ENCODE results near the gene SWI5. TPM values are rescaled to one million over a fixed set of nuclear protein-coding genes. Genes with fewer than 3 reads are reported as not detected.
A peak's percentile ranks its signal among the peaks of the same experiment; 100 is the strongest.

Gene SWI5
- total and polyA plus RNA-seq, 5 experiments from 2014 or later, result 11.7 to 46.8 (median 33.5) TPM

- no peak for DNase-seq
- POLR2A ChIA-PET, result no interaction called here
- peaks cover 0 to 64% (median 7%) of the 10 kb centered on the region in 3 donors for H3K36me3 Mint-ChIP-seq
- no peaks in the 10 kb centered on the region for H3K4me1 Mint-ChIP-seq
- H3K4me3 Mint-ChIP-seq, result no peak overlapping the region
- ATAC-seq, result no peak
- no peaks in the 10 kb centered on the region for H3K9me3 Mint-ChIP-seq
- no peak overlapping the region for H3K27ac Mint-ChIP-seq
- no peaks in the 10 kb centered on the region for H3K27me3 Mint-ChIP-seq
Observed at GRCh38 chr9:128310461-128310860, 34.4 kb downstream of the SWI5 start.

GRCh38 chr9:128314697-128315096 is 38.6 kb downstream of the SWI5 start:
- peaks cover 0 to 2% (median 0%) of the 10 kb centered on the region in 4 donors for H3K4me1 Mint-ChIP-seq
- H3K9me3 Mint-ChIP-seq, result no peaks in the 10 kb centered on the region
- peaks cover 0 to 70% (median 5%) of the 10 kb centered on the region in 3 donors for H3K36me3 Mint-ChIP-seq
- no peaks in the 10 kb centered on the region for H3K27me3 Mint-ChIP-seq
- H3K27ac Mint-ChIP-seq, result peak overlapping the region in 1 of 10 donors; percentile 83
- ATAC-seq (no peak), DNase-seq (no peak)
- POLR2A ChIA-PET, result no interaction called here
- H3K4me3 Mint-ChIP-seq, result no peak overlapping the region

- ATAC-seq, result no peak
- POLR2A ChIA-PET, result no interaction called here
- H3K4me1 Mint-ChIP-seq, result peaks cover 0 to 5% (median under 1%) of the 10 kb centered on the region in 4 donors
Observed at GRCh38 chr9:128316421-128316820, 40.3 kb downstream of the SWI5 start.

GRCh38 chr9:128317629-128318028 is 41.6 kb downstream of the SWI5 start:
- POLR2A ChIA-PET, result no interaction called here
- H3K27ac Mint-ChIP-seq, result peak overlapping the region in 1 of 10 donors; percentile 78
- ATAC-seq, result no peak
- H3K9me3 Mint-ChIP-seq, result no peaks in the 10 kb centered on the region
- H3K4me3 Mint-ChIP-seq, result no peak overlapping the region
- peaks cover 0 to 51% (median 0%) of the 10 kb centered on the region in 3 donors for H3K36me3 Mint-ChIP-seq
- H3K4me1 Mint-ChIP-seq, result peaks cover 4 to 15% (median 11%) of the 10 kb centered on the region in 4 donors
- DNase-seq, result no peak
- H3K27me3 Mint-ChIP-seq, result peaks cover 0 to 3% (median 0%) of the 10 kb centered on the region in 5 donors

More at GRCh38 chr9:128316421-128316820, 40.3 kb downstream of the SWI5 start:
- no peak for DNase-seq
- H3K4me3 Mint-ChIP-seq, result no peak overlapping the region
- H3K36me3 Mint-ChIP-seq, result peaks cover 0 to 59% (median 0%) of the 10 kb centered on the region in 3 donors
- H3K27ac Mint-ChIP-seq, result peak overlapping the region in 1 of 10 donors; percentile 43
- H3K27me3 Mint-ChIP-seq, result no peaks in the 10 kb centered on the region
- H3K9me3 Mint-ChIP-seq, result no peaks in the 10 kb centered on the region

GRCh38 chr9:128321343-128321742 is 45.3 kb downstream of the SWI5 start:
- Mint-ChIP-seq H3K4me1 (peaks cover 6 to 41% (median 33%) of the 10 kb centered on the region in 4 donors), H3K36me3 (peaks cover 0 to 32% (median 0%) of the 10 kb centered on the region in 3 donors), H3K27me3 (peaks cover 0 to 4% (median 0%) of the 10 kb centered on the region in 5 donors), H3K4me3 (peak overlapping the region; percentile 92 to 99 (median 96)), H3K27ac (peak overlapping the region in 4 of 10 donors; percentile 98 to 99 (median 98)), H3K9me3 (no peaks in the 10 kb centered on the region)
- no peak for DNase-seq
- POLR2A ChIA-PET, result interaction anchor here (1.4 kb wide), 1 partner anchor 46 kb away, joined by 6 read pairs; the partner anchor contains the start of genes GOLGA2 and SWI5
- no peak for ATAC-seq

- Mint-ChIP-seq H3K4me3 (peak overlapping the region; percentile 92 to 99 (median 96)), H3K9me3 (no peaks in the 10 kb centered on the region), H3K27ac (peak overlapping the region; percentile 95 to 100 (median 98)), H3K27me3 (peaks cover 0 to 4% (median 0%) of the 10 kb centered on the region in 5 donors), H3K4me1 (peaks cover 6 to 41% (median 33%) of the 10 kb centered on the region in 4 donors), H3K36me3 (peaks cover 0 to 27% (median 0%) of the 10 kb centered on the region in 3 donors)
- ATAC-seq (no peak), DNase-seq (no peak)
- POLR2A ChIA-PET, result interaction anchor here (1.4 kb wide), 1 partner anchor 46 kb away, joined by 6 read pairs; the partner anchor contains the start of genes GOLGA2 and SWI5
Observed at GRCh38 chr9:128321879-128322403, 45.9 kb downstream of the SWI5 start.

GRCh38 chr9:128322404-128323211 is 46.5 kb downstream of the SWI5 start, which contains the start of the genes COQ4 and TRUB2:
TSS of gene COQ4 (plus strand) at chr9:128322839. CDS start at chr9:128322859, 20 bp downstream.
TSS of gene TRUB2 (minus strand) at chr9:128322447. CDS start at chr9:128322408, 39 bp downstream.
- Mint-ChIP-seq H3K36me3 (peaks cover 0 to 23% (median 0%) of the 10 kb centered on the region in 3 donors), H3K27ac (peak within 1 kb of the TSS; percentile 95 to 100 (median 98)), H3K4me1 (peaks cover 6 to 41% (median 32%) of the 10 kb centered on the region in 4 donors), H3K27me3 (peaks cover 0 to 4% (median 0%) of the 10 kb centered on the region in 5 donors), H3K4me3 (peak within 1 kb of the TSS; percentile 92 to 99 (median 96)), H3K9me3 (no peaks in the 10 kb centered on the region)
- DNase-seq (peak; percentile 85 to 99 (median 92)), ATAC-seq (peak; percentile 87 to 90)
- POLR2A ChIA-PET, result interaction anchor here (1.4 kb wide), 1 partner anchor 47 kb away, joined by 6 read pairs; the partner anchor contains the start of genes GOLGA2 and SWI5

- H3K4me1 Mint-ChIP-seq, result peaks cover 6 to 42% (median 32%) of the 10 kb centered on the region in 4 donors
- no peaks in the 10 kb centered on the region for H3K9me3 Mint-ChIP-seq
- no peak for ATAC-seq
- peak overlapping the region; percentile 92 to 99 (median 96) for H3K4me3 Mint-ChIP-seq
- peak overlapping the region; percentile 87 to 100 (median 98) for H3K27ac Mint-ChIP-seq
- H3K36me3 Mint-ChIP-seq, result peaks cover 0 to 24% (median 0%) of the 10 kb centered on the region in 3 donors
- DNase-seq, result no peak
- POLR2A ChIA-PET, result no interaction called here
- peaks cover 0 to 4% (median 0%) of the 10 kb centered on the region in 5 donors for H3K27me3 Mint-ChIP-seq
Observed at GRCh38 chr9:128323212-128323730, 47.2 kb downstream of the SWI5 start.

GRCh38 chr9:128323791-128324190 is 47.7 kb downstream of the SWI5 start:
- Mint-ChIP-seq H3K4me3 (peak overlapping the region; percentile 92 to 99 (median 96)), H3K27me3 (peaks cover 0 to 4% (median 0%) of the 10 kb centered on the region in 5 donors), H3K9me3 (no peaks in the 10 kb centered on the region), H3K27ac (peak overlapping the region in 7 of 10 donors; percentile 41 to 99 (median 98)), H3K36me3 (peaks cover 0 to 21% (median 0%) of the 10 kb centered on the region in 3 donors), H3K4me1 (peaks cover 6 to 42% (median 32%) of the 10 kb centered on the region in 4 donors)
- POLR2A ChIA-PET, result no interaction called here
- DNase-seq (no peak), ATAC-seq (no peak)

- Mint-ChIP-seq H3K27me3 (peaks cover 0 to 4% (median 0%) of the 10 kb centered on the region in 5 donors), H3K9me3 (no peaks in the 10 kb centered on the region), H3K36me3 (peaks cover 0 to 22% (median 0%) of the 10 kb centered on the region in 3 donors), H3K4me1 (peaks cover 6 to 42% (median 32%) of the 10 kb centered on the region in 4 donors), H3K4me3 (peak overlapping the region; percentile 4 to 99 (median 72)), H3K27ac (peak overlapping the region in 6 of 10 donors; percentile 28 to 99 (median 55))
- POLR2A ChIA-PET, result interaction anchor here (1.1 kb wide), 1 partner anchor 47 kb away, joined by 4 read pairs; the partner anchor contains the start of gene URM1
- DNase-seq (no peak), ATAC-seq (no peak)
Observed at GRCh38 chr9:128324401-128324800, 48.3 kb downstream of the SWI5 start.

- peaks cover 0 to 22% (median 0%) of the 10 kb centered on the region in 3 donors for H3K36me3 Mint-ChIP-seq
- DNase-seq (no peak), ATAC-seq (no peak)
- H3K4me1 Mint-ChIP-seq, result peaks cover 6 to 40% (median 32%) of the 10 kb centered on the region in 4 donors
- H3K27me3 Mint-ChIP-seq, result peaks cover 0 to 4% (median 0%) of the 10 kb centered on the region in 5 donors
- H3K4me3 Mint-ChIP-seq, result peak overlapping the region in 3 of 10 donors; percentile 1 to 30 (median 26)
- POLR2A ChIA-PET, result interaction anchor here (1.1 kb wide), 1 partner anchor 45 kb away, joined by 4 read pairs; the partner anchor contains the start of gene URM1
- H3K27ac Mint-ChIP-seq, result no peak overlapping the region
- no peaks in the 10 kb centered on the region for H3K9me3 Mint-ChIP-seq
Observed at GRCh38 chr9:128325629-128326028, 49.6 kb downstream of the SWI5 start.

GRCh38 chr9:128333451-128333869 is 57.4 kb downstream of the SWI5 start:
- DNase-seq, result no peak
- Mint-ChIP-seq H3K27ac (peak overlapping the region in 1 of 10 donors; percentile 33), H3K4me1 (no peaks in the 10 kb centered on the region), H3K36me3 (peaks cover 0 to 9% (median 2%) of the 10 kb centered on the region in 3 donors), H3K4me3 (no peak overlapping the region), H3K27me3 (no peaks in the 10 kb centered on the region), H3K9me3 (no peaks in the 10 kb centered on the region)
- no peak for ATAC-seq
- POLR2A ChIA-PET, result no interaction called here
